ENCODE measurements around the gene PEX6. TPM values are rescaled to one million over a fixed set of nuclear protein-coding genes. Genes with fewer than 3 reads are reported as not detected.
A peak's percentile ranks its signal among the peaks of the same experiment; 100 is the strongest.

The PEX6 gene
- total RNA-seq, 1 experiment from 2014 or later: 15.6 TPM

- H3K9me3 Mint-ChIP-seq: no peaks in the 10 kb centered on the region
- H3K27ac Mint-ChIP-seq: peak overlapping the region; percentile 97 to 99 (median 99)
- WGBS (ENCODE audit: extremely low coverage, insufficient read length, low lambda C conversion rate): no CpG with 5 or more reads among the region's 16 CpGs
- no peak overlapping the region for H2AFZ ChIP-seq (ENCODE audit: low read length)
- H3K4me1 Mint-ChIP-seq: peaks cover 24 to 29% of the 10 kb centered on the region in 2 experiments
- no peaks in the 10 kb centered on the region for H3K27me3 ChIP-seq (ENCODE audit: insufficient read depth, low read length)
- no peak overlapping the region for H2BK20ac ChIP-seq (ENCODE audit: low read depth, low read length, poor library complexity, severe bottlenecking)
- no peak overlapping the region for H4K91ac ChIP-seq (ENCODE audit: insufficient read length, low read depth, low read length)
- no peak overlapping the region for H2BK12ac ChIP-seq (ENCODE audit: insufficient read length, low read depth, low read length)
- no peak overlapping the region for H4K8ac ChIP-seq (replicated peaks; ENCODE audit: insufficient read length, low read depth, low read length)
- H3K23ac ChIP-seq (ENCODE audit: insufficient read length, low read depth, low read length): no peak overlapping the region
- H3K9me3 ChIP-seq (ENCODE audit: control insufficient read depth, low read depth, low read length): no peaks in the 10 kb centered on the region
- no peak overlapping the region for H2BK5ac ChIP-seq (ENCODE audit: insufficient read length, low read length)
- peak overlapping the region; percentile 65 for H3K18ac ChIP-seq (ENCODE audit: insufficient read length, low read depth, low read length)
- peaks cover 13 to 40% (median 29%) of the 10 kb centered on the region in 3 experiments; a peak in 6 of 7 replicates for H3K36me3 Mint-ChIP-seq (ENCODE audit: insufficient read depth in 1 of 3, low read depth in 3 of 3)
- DNase-seq: no peak
- H3K56ac ChIP-seq (ENCODE audit: insufficient read length, low read depth, low read length): no peak overlapping the region
- no peaks in the 10 kb centered on the region; the same call in 1 of the 2 replicates for H3K4me1 ChIP-seq (ENCODE audit: insufficient read depth, low read length)
- peak overlapping the region; percentile 96 for H3K4me2 ChIP-seq (ENCODE audit: insufficient read depth, insufficient read length, low read length)
- H3K23me2 ChIP-seq (ENCODE audit: insufficient read length, low read depth, low read length, poor library complexity, severe bottlenecking): peaks cover 18% of the 10 kb centered on the region
- no peaks in the 10 kb centered on the region for H3K27me3 Mint-ChIP-seq (ENCODE audit: low read depth)
- peak overlapping the region; percentile 59 for H3K14ac ChIP-seq (ENCODE audit: insufficient read depth, low read length)
- H3K79me2 ChIP-seq (ENCODE audit: insufficient read depth, low read length): no peaks in the 10 kb centered on the region; the same call in 1 of the 2 replicates
- no peak overlapping the region for H3T11ph ChIP-seq (ENCODE audit: low read length)
- no peak overlapping the region for H4K5ac ChIP-seq (ENCODE audit: insufficient read length, low read depth, low read length)
- no peak overlapping the region for H2AK5ac ChIP-seq (ENCODE audit: insufficient read length, low read length)
- H3K4me3 Mint-ChIP-seq: peak overlapping the region; percentile 95 to 97
- H3K27ac ChIP-seq (ENCODE audit: insufficient read length, low read depth, low read length): peak overlapping the region; percentile 81
- no peaks in the 10 kb centered on the region for H3K79me1 ChIP-seq (ENCODE audit: insufficient read depth, low read depth, low read length, poor library complexity, severe bottlenecking)
- H3K9ac ChIP-seq (ENCODE audit: extremely low read depth, insufficient read length, low read length): peak overlapping the region; percentile 87
- no peak overlapping the region for H2BK120ac ChIP-seq (ENCODE audit: low read depth, low read length, poor library complexity, severe bottlenecking)
- H4K20me1 ChIP-seq (ENCODE audit: control insufficient read depth, insufficient read depth, insufficient read length): no peaks in the 10 kb centered on the region
- no peak overlapping the region for H3K4ac ChIP-seq (ENCODE audit: low read depth, low read length)
- TF ChIP-seq CTCF (conservative IDR thresholded peaks at IDR 0.05): no peak
- H2BK15ac ChIP-seq (ENCODE audit: low read depth, low read length): no peak overlapping the region
These were observed 49.1 kb downstream of the PEX6 start for GRCh38 chr6:42929821-42930360.
